GM12878 (cell line): ENCODE data around the gene PTRH2. TPM values are rescaled to one million over a fixed set of nuclear protein-coding genes. Genes with fewer than 3 reads are reported as not detected.

Source experiments
- ATF3 ChIP-seq: IDR thresholded peaks from 2 replicates; pipeline ENCODE4 v1.6.1; 2011; ENCODE audit warnings: low read depth, mild to moderate bottlenecking, low read length, moderate library complexity, borderline replicate concordance; ENCODE audit errors: extremely low read depth
- BCLAF1 ChIP-seq: fragments of 450-650 bp; IDR thresholded peaks from 2 replicates; pipeline ENCODE4 v1.6.1; 2017; ENCODE audit warnings: antibody characterized with exemption, mild to moderate bottlenecking, moderate library complexity
- DPF2 ChIP-seq: fragments of 450-650 bp; IDR thresholded peaks from 2 replicates; pipeline ENCODE4 v1.6.1; 2017; ENCODE audit warnings: mild to moderate bottlenecking
- ELK1 ChIP-seq: IDR thresholded peaks from 2 replicates; pipeline ENCODE4 v1.6.1; 2012; ENCODE audit warnings: low read depth, low read length, improper control_type of control experiment
- EZH2 ChIP-seq: IDR thresholded peaks from 2 replicates; pipeline ENCODE4 v1.6.1; 2012; ENCODE audit warnings: low read depth, mild to moderate bottlenecking, control low read depth, inconsistent platforms, low read length, borderline replicate concordance; ENCODE audit not compliant: control insufficient read depth
- IRF3 ChIP-seq: fragments of 450-650 bp; IDR thresholded peaks from 2 replicates; pipeline ENCODE4 v1.6.1; 2014; ENCODE audit warnings: mild to moderate bottlenecking
- LARP7 ChIP-seq: fragments of 450-650 bp; IDR thresholded peaks from 2 replicates; pipeline ENCODE4 v1.6.1; 2017; ENCODE audit warnings: mild to moderate bottlenecking
- MTA2 ChIP-seq: fragments of 450-650 bp; IDR thresholded peaks from 2 replicates; pipeline ENCODE4 v1.6.1; 2016; ENCODE audit warnings: low read depth, mild to moderate bottlenecking, moderate library complexity
- MXI1 ChIP-seq: fragments of 150-350 bp; IDR thresholded peaks from 2 replicates; pipeline ENCODE4 v1.6.1; 2011; ENCODE audit warnings: low read depth, mild to moderate bottlenecking, inconsistent platforms, low read length, improper control_type of control experiment
- NR2C2 ChIP-seq: IDR thresholded peaks from 2 replicates; pipeline ENCODE4 v1.6.1; 2011; ENCODE audit warnings: borderline replicate concordance, low read depth; ENCODE audit not compliant: control insufficient read depth, insufficient read length
- RAD51 ChIP-seq: fragments of 450-650 bp; IDR thresholded peaks from 2 replicates; pipeline ENCODE4 v1.6.1; 2016; ENCODE audit warnings: moderate library complexity, mild to moderate bottlenecking, inconsistent platforms
- RELB ChIP-seq: fragments of 450-650 bp; IDR thresholded peaks from 2 replicates; pipeline ENCODE4 v1.6.1; 2017; ENCODE audit warnings: low read depth, mild to moderate bottlenecking, moderate library complexity
- SKIL ChIP-seq: fragments of 450-650 bp; IDR thresholded peaks from 2 replicates; pipeline ENCODE4 v1.6.1; 2017; ENCODE audit warnings: mild to moderate bottlenecking, low read depth, inconsistent platforms; ENCODE audit not compliant: poor library complexity, severe bottlenecking
- ZBTB40 ChIP-seq: fragments of 450-650 bp; IDR thresholded peaks from 2 replicates; pipeline ENCODE4 v1.6.1; 2016; ENCODE audit warnings: mild to moderate bottlenecking, moderate library complexity, borderline replicate concordance
- polyA plus RNA-seq, 11 experiments: library from polyadenylated mRNA; depleted of rRNA in 4 of 11; unstranded in 6 of 11; stranded (reverse) in 5 of 11; fragments of >200 nt; fragmentation: Nextera tagmentation in 4 of 11; fragmentation: Illumina TruSeq in 1 of 11; extraction: Ambion mirVana in 4 of 11; extraction: Trizol in 1 of 11; gene quantifications; 1 replicate in 1 of 11; 2 replicates in 10 of 11; pipeline versions ENCODE4 v1.2.1 to v1.2.3, GENCODE V29; 2011 to 2016; ENCODE audit warnings: inconsistent platforms in 2 of 11, missing spikeins in 2 of 11, low read depth in 1 of 11
- total RNA-seq, 4 experiments: library from RNA; depleted of rRNA in 3 of 4; stranded (reverse); fragments of >200 nt in 3 of 4; fragmentation: Illumina TruSeq in 1 of 4; extraction: Trizol in 1 of 4; gene quantifications; 2 replicates each; pipeline versions ENCODE4 v1.2.1 to v1.2.3, GENCODE V29; 2013 to 2021

PTRH2 gene
- total and polyA plus RNA-seq, 10 of the 15 experiments (the other 5 are each of a cell fraction or from before 2014, with no cell fraction given) = 37.7 to 156 (median 63.4) TPM

GRCh38 chr17:59707149-59707970, at the start of gene PTRH2, which contains the start of gene VMP1 (continued):
- TF ChIP-seq SKIL (no peak), MTA2 (peak; percentile 86), IRF3 (no peak), ATF3 (no peak), BCLAF1 (no peak), RAD51 (no peak), ELK1 (peak; percentile 98), RELB (peak; percentile 81), MXI1 (peak; percentile 99), LARP7 (peak; percentile 24; the same call in 1 of the 2 replicates), NR2C2 (no peak), ZBTB40 (peak; percentile 97), EZH2 (no peak), DPF2 (no peak)
